Activated B cell treated with CpG ODN at 0.5 μM for 24 hours (primary cell): ENCODE results near the gene SCAPER. TPM values are rescaled to one million over a fixed set of nuclear protein-coding genes. Genes with fewer than 3 reads are reported as not detected.

Experiments used
- ATAC-seq: fragments of 200-7000 bp; cut with Tn5 transposase; one replicate; pipeline ENCODE4 v1.10.0; 2021; ENCODE audit warnings: low read depth, mild to moderate bottlenecking, moderate library complexity
- CTCF ChIA-PET: fragments of 350-600 bp; sonication (Branson Sonifier 250); formaldehyde crosslinking; loops from one replicate; lab custom pipeline; 2021; ENCODE audit warnings: antibody characterized with exemption; lab: Charles Lee
- POLR2A ChIA-PET: fragments of 350-600 bp; sonication (Branson Sonifier 250); formaldehyde crosslinking; loops from one replicate; lab custom pipeline; 2021; ENCODE audit warnings: antibody characterized with exemption; lab: Charles Lee
- DNase-seq: peaks from one replicate; pipeline ENCODE4 v3.0.0; 2022
- H3K27ac Mint-ChIP-seq: one replicate; pipeline ENCODE4 v1.8.0; 2020; ENCODE audit warnings: mixed read lengths
- H3K27me3 Mint-ChIP-seq: one replicate; pipeline ENCODE4 v1.8.0; 2021; ENCODE audit warnings: mixed read lengths
- H3K36me3 Mint-ChIP-seq: one replicate; pipeline ENCODE4 v1.8.0; 2021; ENCODE audit warnings: low read depth, mixed read lengths
- H3K4me1 Mint-ChIP-seq: one replicate; pipeline ENCODE4 v1.8.0; 2021; ENCODE audit warnings: mixed read lengths
- H3K4me3 Mint-ChIP-seq: one replicate; pipeline ENCODE4 v1.8.0; 2020; ENCODE audit warnings: mild to moderate bottlenecking, mixed read lengths
- H3K9me3 Mint-ChIP-seq: one replicate; pipeline ENCODE4 v1.8.0; 2020; ENCODE audit warnings: mixed read lengths
- intact Hi-C: fragments of 100-400 bp; cut with micrococcal nuclease; formaldehyde crosslinking; loops from one replicate; pipeline ENCODE4 v1.15.1; 2024
- total RNA-seq: library from RNA; stranded (reverse); gene quantifications from 2 replicates; pipeline ENCODE4 v1.2.3, GENCODE V29; 2022
- TF ChIP-seq, protein P1 (sequence below): fragments of 200-600 bp; IDR thresholded peaks from one replicate; pipeline ENCODE4 v1.8.0; 2022; ENCODE audit warnings: antibody characterized with exemption, mild to moderate bottlenecking

Gene SCAPER
- total RNA-seq, 1 donor from 2014 or later, result 38.8 TPM

- ATAC-seq (no peak), DNase-seq (no peak)
- ChIA-PET POLR2A (no interaction called here), CTCF (no interaction called here)
- peak overlapping the region; percentile 7 for H3K4me3 Mint-ChIP-seq
- H3K27me3 Mint-ChIP-seq, result peaks cover 33% of the 10 kb centered on the region
- intact Hi-C loops, result loop anchor here (10.0 kb wide), 2 partner anchors 227 to 737 kb away; no protein-coding TSS in a partner anchor
- no peaks in the 10 kb centered on the region for H3K9me3 Mint-ChIP-seq
- H3K27ac Mint-ChIP-seq, result no peak overlapping the region
- H3K36me3 Mint-ChIP-seq, result peaks cover 13% of the 10 kb centered on the region
- peaks cover 25% of the 10 kb centered on the region for H3K4me1 Mint-ChIP-seq
- TF ChIP-seq, protein P1, sequence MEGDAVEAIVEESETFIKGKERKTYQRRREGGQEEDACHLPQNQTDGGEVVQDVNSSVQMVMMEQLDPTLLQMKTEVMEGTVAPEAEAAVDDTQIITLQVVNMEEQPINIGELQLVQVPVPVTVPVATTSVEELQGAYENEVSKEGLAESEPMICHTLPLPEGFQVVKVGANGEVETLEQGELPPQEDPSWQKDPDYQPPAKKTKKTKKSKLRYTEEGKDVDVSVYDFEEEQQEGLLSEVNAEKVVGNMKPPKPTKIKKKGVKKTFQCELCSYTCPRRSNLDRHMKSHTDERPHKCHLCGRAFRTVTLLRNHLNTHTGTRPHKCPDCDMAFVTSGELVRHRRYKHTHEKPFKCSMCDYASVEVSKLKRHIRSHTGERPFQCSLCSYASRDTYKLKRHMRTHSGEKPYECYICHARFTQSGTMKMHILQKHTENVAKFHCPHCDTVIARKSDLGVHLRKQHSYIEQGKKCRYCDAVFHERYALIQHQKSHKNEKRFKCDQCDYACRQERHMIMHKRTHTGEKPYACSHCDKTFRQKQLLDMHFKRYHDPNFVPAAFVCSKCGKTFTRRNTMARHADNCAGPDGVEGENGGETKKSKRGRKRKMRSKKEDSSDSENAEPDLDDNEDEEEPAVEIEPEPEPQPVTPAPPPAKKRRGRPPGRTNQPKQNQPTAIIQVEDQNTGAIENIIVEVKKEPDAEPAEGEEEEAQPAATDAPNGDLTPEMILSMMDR, result no peak
These were observed 557.6 kb downstream of the SCAPER start for GRCh38 chr15:76347482-76348055.

DNA sequence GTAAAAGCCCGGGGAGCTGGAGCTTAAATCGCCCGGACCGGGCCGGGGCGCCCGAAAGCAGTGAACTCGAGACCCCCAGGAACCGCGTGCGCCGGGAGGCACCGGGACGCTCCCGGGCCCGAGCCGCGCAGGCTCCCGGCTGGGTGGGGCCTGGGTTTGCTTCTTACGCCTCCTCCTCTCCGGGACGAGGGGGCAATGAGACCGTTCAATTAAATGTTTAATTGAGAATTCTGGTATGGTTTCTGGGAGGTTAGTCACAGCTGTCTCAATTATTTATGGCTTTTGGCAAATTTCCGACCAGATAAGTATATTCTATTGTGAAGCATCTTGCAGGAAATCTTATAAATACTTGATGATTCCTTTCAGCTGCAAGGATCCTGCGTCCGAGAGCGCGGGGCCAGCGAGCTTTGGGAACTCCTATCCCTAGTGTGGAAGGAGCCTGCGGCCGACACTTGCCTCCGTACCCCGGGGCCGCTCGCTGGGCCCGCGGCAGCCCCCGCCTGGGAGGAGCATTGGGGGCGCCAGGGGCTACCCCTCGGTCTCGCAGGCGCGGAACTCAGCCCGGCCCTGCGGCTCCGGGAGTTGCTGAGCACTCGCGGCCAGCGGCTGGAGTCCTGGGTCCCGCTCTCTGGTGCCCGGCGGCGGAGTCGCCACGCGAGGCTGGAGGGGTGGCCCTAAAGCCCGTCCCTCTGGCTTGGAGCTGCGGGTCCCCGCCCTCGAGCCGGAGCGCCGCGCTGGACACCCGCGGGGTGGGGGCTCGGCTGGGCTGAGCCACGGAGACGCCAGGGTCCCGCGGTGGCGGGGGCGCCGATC is 558.3 kb downstream of the SCAPER start:
- no peak for ATAC-seq
- no peaks in the 10 kb centered on the region for H3K9me3 Mint-ChIP-seq
- H3K27me3 Mint-ChIP-seq, result peaks cover 35% of the 10 kb centered on the region
- ChIA-PET CTCF (interaction anchor here (1.0 kb wide), 1 partner anchor 11 kb away, joined by 3 read pairs; no protein-coding TSS in a partner anchor), POLR2A (interaction anchor here (0.8 kb wide), 2 partner anchors 10 to 12 kb away, joined by 3 read pairs; no protein-coding TSS in a partner anchor)
- H3K4me1 Mint-ChIP-seq, result peaks cover 29% of the 10 kb centered on the region
- H3K27ac Mint-ChIP-seq, result no peak overlapping the region
- peak overlapping the region; percentile 68 for H3K4me3 Mint-ChIP-seq
- intact Hi-C loops, result loop anchor here (10.0 kb wide), 2 partner anchors 228 to 738 kb away; no protein-coding TSS in a partner anchor
- no peak for DNase-seq
- peaks cover 13% of the 10 kb centered on the region for H3K36me3 Mint-ChIP-seq
- TF ChIP-seq, protein P1, result no peak

- H3K36me3 Mint-ChIP-seq, result peaks cover 11% of the 10 kb centered on the region
- H3K27me3 Mint-ChIP-seq, result peaks cover 40% of the 10 kb centered on the region
- ATAC-seq (peak; percentile 28), DNase-seq (peak; percentile 45)
- TF ChIP-seq, protein P1, result no peak
- intact Hi-C loops, result loop anchor here (10.0 kb wide), 2 partner anchors 229 to 739 kb away; no protein-coding TSS in a partner anchor
- ChIA-PET CTCF (interaction anchor here (1.0 kb wide), 1 partner anchor 10 kb away, joined by 3 read pairs; no protein-coding TSS in a partner anchor), POLR2A (interaction anchor here (0.8 to 1.7 kb wide), 3 partner anchors 10 to 11 kb away, joined by 3 to 7 read pairs (median 3); partner anchors contain the start of gene ISL2)
- H3K27ac Mint-ChIP-seq, result no peak overlapping the region
- no peaks in the 10 kb centered on the region for H3K9me3 Mint-ChIP-seq
- H3K4me1 Mint-ChIP-seq, result peaks cover 35% of the 10 kb centered on the region
- peak overlapping the region; percentile 68 for H3K4me3 Mint-ChIP-seq
These were observed 559.1 kb downstream of the SCAPER start for GRCh38 chr15:76345880-76346668.

DNA sequence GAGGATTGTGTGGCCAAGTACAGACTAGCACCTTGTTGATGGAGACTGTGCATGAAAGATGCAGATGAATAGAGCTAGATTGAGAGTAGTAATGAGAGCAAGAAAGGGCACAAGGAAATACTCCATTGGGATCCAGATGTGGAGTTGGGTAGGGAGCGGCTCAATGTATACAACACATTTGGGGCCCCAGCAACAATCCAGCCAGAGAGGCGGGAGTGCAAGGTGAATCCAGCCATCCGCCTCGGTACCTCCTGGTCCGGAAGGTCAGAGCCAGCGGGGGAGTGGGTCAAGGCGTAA is 559.6 kb downstream of the SCAPER start:
- Mint-ChIP-seq H3K4me3 (peak overlapping the region; percentile 68), H3K9me3 (no peaks in the 10 kb centered on the region), H3K36me3 (peaks cover 7% of the 10 kb centered on the region), H3K4me1 (peaks cover 40% of the 10 kb centered on the region), H3K27me3 (peaks cover 45% of the 10 kb centered on the region), H3K27ac (peak overlapping the region; percentile 16)
- CTCF ChIA-PET, result no interaction called here
- POLR2A ChIA-PET, result interaction anchor here (0.8 to 1.7 kb wide), 2 partner anchors 9 to 11 kb away, joined by 3 to 7 read pairs; partner anchors contain the start of gene ISL2
- TF ChIP-seq, protein P1, result no peak
- DNase-seq (no peak), ATAC-seq (no peak)
- intact Hi-C loops, result loop anchor here (10.0 kb wide), 2 partner anchors 229 to 739 kb away; no protein-coding TSS in a partner anchor
